ENCODE results near the gene FCAMR.

DNA sequence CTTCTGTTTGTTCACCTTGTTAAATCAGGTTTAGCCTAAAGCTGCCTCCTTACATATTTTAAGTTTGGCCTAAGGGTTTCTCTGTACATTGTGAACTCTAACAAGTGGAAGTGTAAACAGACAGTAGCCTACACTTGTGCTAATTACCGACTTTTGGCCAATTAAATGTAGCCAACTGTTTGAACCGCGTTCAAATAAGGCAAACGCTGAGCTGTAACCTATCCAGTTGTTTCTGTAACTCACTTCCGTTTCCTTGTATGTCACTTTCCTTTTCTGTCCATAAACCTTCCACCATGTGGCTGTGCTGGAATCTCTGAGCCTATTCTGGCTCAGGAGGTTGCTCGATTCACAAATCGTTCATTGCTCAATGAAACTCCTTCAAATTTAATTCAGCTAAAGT, 8.0 kb upstream of the FCAMR start:
- TF ChIP-seq, protein P1, sequence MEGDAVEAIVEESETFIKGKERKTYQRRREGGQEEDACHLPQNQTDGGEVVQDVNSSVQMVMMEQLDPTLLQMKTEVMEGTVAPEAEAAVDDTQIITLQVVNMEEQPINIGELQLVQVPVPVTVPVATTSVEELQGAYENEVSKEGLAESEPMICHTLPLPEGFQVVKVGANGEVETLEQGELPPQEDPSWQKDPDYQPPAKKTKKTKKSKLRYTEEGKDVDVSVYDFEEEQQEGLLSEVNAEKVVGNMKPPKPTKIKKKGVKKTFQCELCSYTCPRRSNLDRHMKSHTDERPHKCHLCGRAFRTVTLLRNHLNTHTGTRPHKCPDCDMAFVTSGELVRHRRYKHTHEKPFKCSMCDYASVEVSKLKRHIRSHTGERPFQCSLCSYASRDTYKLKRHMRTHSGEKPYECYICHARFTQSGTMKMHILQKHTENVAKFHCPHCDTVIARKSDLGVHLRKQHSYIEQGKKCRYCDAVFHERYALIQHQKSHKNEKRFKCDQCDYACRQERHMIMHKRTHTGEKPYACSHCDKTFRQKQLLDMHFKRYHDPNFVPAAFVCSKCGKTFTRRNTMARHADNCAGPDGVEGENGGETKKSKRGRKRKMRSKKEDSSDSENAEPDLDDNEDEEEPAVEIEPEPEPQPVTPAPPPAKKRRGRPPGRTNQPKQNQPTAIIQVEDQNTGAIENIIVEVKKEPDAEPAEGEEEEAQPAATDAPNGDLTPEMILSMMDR (IDR thresholded peaks at IDR 0.05; ENCODE audit: insufficient read depth, low read depth, low read length) = no peak
- no peak for TF ChIP-seq EZH2 (IDR thresholded peaks at IDR 0.05; ENCODE audit: insufficient read depth, low read length)

Measured in astrocyte (in vitro differentiated cells and primary cell).